Measurements from ENCODE around the gene EPHB3.

- TF ChIP-seq GATA2 (IDR thresholded peaks at IDR 0.05; ENCODE audit: low read depth, low read length) = no peak
- TF ChIP-seq GATA3 (IDR thresholded peaks at IDR 0.05; ENCODE audit: low read depth, low read length) = no peak
Measured at GRCh38 chr3:184610245-184610871, 48.8 kb downstream of the EPHB3 start.
